Measurements from ENCODE around the gene ETV2. TPM values are rescaled to one million over a fixed set of nuclear protein-coding genes. Genes with fewer than 3 reads are reported as not detected.

Gene ETV2
- total RNA-seq, 1 experiment from 2014 or later = 1.5 TPM

GRCh38 chr19:35671818-35672217, 30.3 kb downstream of the ETV2 start:
- TF ChIP-seq CEBPB (IDR thresholded peaks at IDR 0.05; ENCODE audit: low read depth) (no peak), REST (IDR thresholded peaks at IDR 0.05; ENCODE audit: low read depth) (no peak), CBX3 (IDR thresholded peaks at IDR 0.05; ENCODE audit: low read depth) (no peak), SRF (IDR thresholded peaks at IDR 0.05; ENCODE audit: low read depth) (no peak), YY1 (IDR thresholded peaks at IDR 0.05; ENCODE audit: extremely low read depth, insufficient replicate concordance, low read depth, low read length) (no peak), ZBTB33 (IDR thresholded peaks at IDR 0.05; ENCODE audit: extremely low read depth, insufficient replicate concordance, low read length) (no peak), ATF3 (IDR thresholded peaks at IDR 0.05) (no peak), TCF7L2 (IDR thresholded peaks at IDR 0.05; ENCODE audit: borderline replicate concordance, extremely low read depth, insufficient read depth, insufficient read length) (no peak), FOSL1 (IDR thresholded peaks at IDR 0.05; ENCODE audit: low read depth) (no peak), POLR2A (IDR thresholded peaks at IDR 0.05; ENCODE audit: borderline replicate concordance, extremely low read depth, insufficient read depth, insufficient read length) (no peak), ZNF274 (IDR thresholded peaks at IDR 0.05; ENCODE audit: low read depth, low read length) (no peak), JUND (IDR thresholded peaks at IDR 0.05) (no peak), RAD21 (IDR thresholded peaks at IDR 0.05; ENCODE audit: low read depth) (no peak), EZH2 (IDR thresholded peaks at IDR 0.05) (no peak)
- RAD21 ChIA-PET (ENCODE audit: low non-redundant PET in 1 of 2, low total read pairs in 2 of 2, uncharacterized antibody in 2 of 2, unreplicated experiment in 2 of 2) = no interaction called here
- Histone ChIP-seq H3K9me3 (ENCODE audit: control insufficient read depth in 1 of 2, insufficient read depth in 1 of 2, low read depth in 1 of 2, low read length in 2 of 2) (no peaks in the 10 kb centered on the region), H3K4me3 (replicated peaks in 1 of 2; ENCODE audit: low read depth in 1 of 2, low read length in 2 of 2) (no peak overlapping the region), H3K79me2 (ENCODE audit: insufficient read depth, low read length) (no peaks in the 10 kb centered on the region), H3K9me2 (ENCODE audit: insufficient read depth) (no peaks in the 10 kb centered on the region), H3K36me3 (ENCODE audit: control insufficient read depth in 1 of 2, insufficient read depth in 2 of 2, low read length in 2 of 2) (no peaks in the 10 kb centered on the region), H3K9ac (ENCODE audit: low read length) (no peak overlapping the region), H3K27ac (ENCODE audit: low read depth, low read length) (no peak overlapping the region), H3K4me2 (ENCODE audit: low read length) (peak overlapping the region; percentile 87; the same call in 1 of the 2 replicates), H4K20me1 (ENCODE audit: insufficient read depth) (no peaks in the 10 kb centered on the region), H3K4me1 (ENCODE audit: control insufficient read depth in 1 of 2, insufficient read depth in 2 of 2, low read length in 2 of 2) (peaks cover 2 to 17% of the 10 kb centered on the region in 2 experiments; a peak in 2 of 4 replicates), H3K27me3 (ENCODE audit: insufficient read depth, low read length) (peaks cover 5% of the 10 kb centered on the region; the same call in 1 of the 2 replicates), H2AFZ (ENCODE audit: low read depth, low read length, poor library complexity, severe bottlenecking) (no peak overlapping the region)
- intact Hi-C loops (cut with micrococcal nuclease) = no loop called here
- POLR2A ChIA-PET = interaction anchor here (0.9 kb wide), 1 partner anchor 24 kb away, joined by 3 read pairs; the partner anchor contains the start of gene COX6B1
- DNase-seq (ENCODE audit: low read depth, low spot score) = no peak
- ATAC-seq = no peak
- no TSS peak for BruUV-seq (replicated peaks)
- CTCF ChIA-PET = no interaction called here

Data from HCT116 (cell line).